WI38 (cell line): ENCODE results near the gene EID3.

Source experiments
- H3K4me3 ChIP-seq: 2 replicates; pipeline ENCODE4 v1.5.1; 2011; ENCODE audit warnings: low read depth, mild to moderate bottlenecking, control low read depth, low read length
- CTCF ChIP-seq: IDR thresholded peaks from 2 replicates; pipeline ENCODE4 v1.5.1; 2012; ENCODE audit warnings: low read depth, mild to moderate bottlenecking, control low read depth, low read length

The EID3 gene

GRCh38 chr12:104273503-104273902, 30.0 kb upstream of the EID3 start:
- TF ChIP-seq CTCF = no peak
- H3K4me3 ChIP-seq = no peak overlapping the region

- no peak overlapping the region for H3K4me3 ChIP-seq
- TF ChIP-seq CTCF = no peak
Observed at GRCh38 chr12:104274811-104275210, 28.7 kb upstream of the EID3 start.

- H3K4me3 ChIP-seq = no peak overlapping the region
- TF ChIP-seq CTCF = no peak
Observed at GRCh38 chr12:104275689-104276088, 27.9 kb upstream of the EID3 start.

GRCh38 chr12:104276273-104277131, 27.0 kb upstream of the EID3 start:
- H3K4me3 ChIP-seq = no peak overlapping the region
- TF ChIP-seq CTCF = no peak

- H3K4me3 ChIP-seq = peak overlapping the region; percentile 50
- no peak for TF ChIP-seq CTCF
Observed at GRCh38 chr12:104279164-104279563, 24.4 kb upstream of the EID3 start.

GRCh38 chr12:104280111-104280510, 23.4 kb upstream of the EID3 start:
- TF ChIP-seq CTCF = no peak
- peak overlapping the region; percentile 54 for H3K4me3 ChIP-seq

GRCh38 chr12:104280717-104281458, 22.7 kb upstream of the EID3 start:
- no peak for TF ChIP-seq CTCF
- peak overlapping the region; percentile 54 for H3K4me3 ChIP-seq
